Sigmoid colon (tissue), 7 donors: ENCODE results near the gene DOCK11. TPM values are rescaled to one million over a fixed set of nuclear protein-coding genes. Genes with fewer than 3 reads are reported as not detected.
"Not testable (repeated sequence)": the region's sequence is repeated elsewhere in the genome, so short reads cannot be mapped to it uniquely, and the experiment has no call there.

Source experiments
- DNase-seq: peaks from one replicate; pipeline ENCODE4 v3.0.0-alpha.2; 2019
- H3K27ac ChIP-seq, 4 donors: fragments of 200-600 bp; sonication (generic); one replicate each; pipeline ENCODE4 v1.5.1; 2016 to 2019; ENCODE audit warnings: mild to moderate bottlenecking in 1 of 4
- H3K27me3 ChIP-seq, 3 donors: fragments of 200-600 bp; sonication (generic); one replicate each; pipeline ENCODE4 v1.5.1; 2019; ENCODE audit warnings: mild to moderate bottlenecking in 1 of 3
- H3K36me3 ChIP-seq, 4 donors: fragments of 200-600 bp; sonication (generic); one replicate each; pipeline ENCODE4 v1.5.1; 2016 to 2019
- H3K4me1 ChIP-seq, 4 donors: fragments of 200-600 bp; sonication (generic); one replicate each; pipeline ENCODE4 v1.5.1; 2017 to 2019
- H3K4me3 ChIP-seq, 4 donors: fragments of 200-600 bp; sonication (generic); one replicate each; pipeline ENCODE4 v1.5.1; 2017 to 2019; ENCODE audit warnings: mild to moderate bottlenecking in 2 of 4, moderate library complexity in 1 of 4
- H3K9me3 ChIP-seq, 4 donors: fragments of 200-600 bp in 3 of 4; sonication (generic) in 3 of 4; one replicate each; pipeline versions ENCODE4 v1.5.1 to v1.6.1; 2013 to 2019
- CTCF ChIP-seq, 4 experiments: fragments of 450-650 bp in 3 of 4; fragments of 200-600 bp in 1 of 4; IDR thresholded peaks; one replicate each; pipeline ENCODE4 v1.5.1; 2016 to 2019; ENCODE audit warnings: antibody characterized with exemption in 4 of 4, mild to moderate bottlenecking in 3 of 4, moderate library complexity in 2 of 4
- EP300 ChIP-seq, 4 donors: sonication (generic); formaldehyde crosslinking; IDR thresholded peaks; one replicate each; pipeline ENCODE4 v1.6.1; 2017; ENCODE audit warnings: antibody characterized with exemption in 4 of 4
- POLR2A ChIP-seq, 2 donors: fragments of 450-650 bp; IDR thresholded peaks; one replicate each; pipeline ENCODE4 v1.6.1; 2016; ENCODE audit warnings: antibody characterized with exemption in 2 of 2, mild to moderate bottlenecking in 2 of 2, moderate library complexity in 2 of 2
- POLR2AphosphoS5 ChIP-seq, 4 donors: sonication (generic); formaldehyde crosslinking; IDR thresholded peaks; one replicate each; pipeline ENCODE4 v1.6.1; 2017; ENCODE audit warnings: antibody characterized with exemption in 4 of 4
- WGBS, 2 donors: extraction: QIAGEN DNeasy Blood & Tissue Kit; methylation state at CpG; one replicate each; pipeline ENCODE4 v1.1.7; 2013; 5-methylcytosine and 5-hydroxymethylcytosine counted together
- intact Hi-C: fragments of 100-400 bp; cut with DNase I; formaldehyde crosslinking; loops from one replicate; pipeline ENCODE4 v1.15.1; 2023
- polyA plus RNA-seq, 3 donors: library from polyadenylated mRNA; stranded (reverse); fragments of 200-250 nt; gene quantifications; one replicate each; pipeline ENCODE4 v1.2.3, GENCODE V29; 2013
- total RNA-seq, 4 donors: library from RNA; depleted of rRNA; stranded (reverse); fragments of >200 nt; gene quantifications; one replicate each; pipeline ENCODE4 v1.1.0, GENCODE V29; 2016
- donor health status: healthy with polysubstance abuse.
- donor health status: Bipolar disorder and iron deficiency.
- donor health status: healthy.

DOCK11 gene
- total and polyA plus RNA-seq, 7 donors = 3.2 to 54.6 (median 40.7) TPM

DNA sequence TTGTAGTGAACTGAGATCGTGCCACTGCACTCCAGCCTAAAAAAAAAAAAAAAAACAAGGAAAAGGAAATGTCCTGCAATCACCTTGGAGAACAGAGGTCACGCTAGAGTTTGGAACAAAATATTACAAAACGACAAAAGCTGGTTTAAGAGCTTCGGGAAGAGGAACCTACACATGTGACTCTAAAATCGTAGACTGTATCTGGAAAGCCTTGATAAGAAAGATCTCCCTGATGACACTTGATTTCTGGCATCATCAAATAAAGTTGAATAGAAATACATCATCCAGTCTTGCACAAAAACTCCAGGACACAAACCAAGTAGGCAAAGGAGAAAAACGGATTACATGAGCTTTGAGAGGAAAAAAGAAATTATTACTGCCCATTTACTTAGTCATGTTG is 31.1 kb upstream of the DOCK11 start:
- H3K27me3 ChIP-seq = no peaks in the 10 kb centered on the region
- WGBS, 2 donors = 60 to 80% methylated on average over 6 of the region's 6 CpGs

DNA sequence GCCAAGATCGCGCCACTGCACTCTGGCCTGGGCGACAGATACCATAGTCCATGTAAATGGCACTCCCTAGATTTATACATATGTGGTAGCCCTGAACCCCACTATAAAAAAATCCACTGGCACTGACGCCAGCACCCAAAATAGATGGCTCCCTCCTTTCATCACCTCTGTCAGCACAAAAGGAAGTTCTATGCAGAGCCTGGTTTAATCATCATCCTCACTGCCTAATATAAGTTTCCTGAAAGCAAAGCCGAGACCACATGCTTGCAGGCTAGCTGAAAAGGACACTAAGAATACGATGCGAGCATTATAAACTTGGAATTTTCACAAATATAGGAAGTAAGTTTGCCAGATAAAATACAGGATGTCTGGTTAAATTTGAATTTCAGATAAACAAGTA is 27.5 kb upstream of the DOCK11 start:
- H3K4me3 ChIP-seq = no peak overlapping the region
- intact Hi-C loops = no loop called here
- H3K36me3 ChIP-seq = no peaks in the 10 kb centered on the region
- TF ChIP-seq POLR2A (IDR thresholded peaks at IDR 0.05) (no peak), POLR2AphosphoS5 (IDR thresholded peaks at IDR 0.05) (no peak), CTCF (IDR thresholded peaks at IDR 0.05) (no peak), EP300 (IDR thresholded peaks at IDR 0.05) (no peak)
- H3K4me1 ChIP-seq = no peaks in the 10 kb centered on the region
- DNase-seq = no peak
- no peak overlapping the region for H3K27ac ChIP-seq
- peaks cover 0 to 6% (median 0%) of the 10 kb centered on the region in 4 donors for H3K9me3 ChIP-seq
- no peaks in the 10 kb centered on the region for H3K27me3 ChIP-seq
- WGBS, 2 donors = 65 to 82% methylated on average over 7 of the region's 7 CpGs

More for the DNA sequence above, 31.1 kb upstream of the DOCK11 start:
- DNase-seq = no peak
- Histone ChIP-seq H3K4me1 (no peaks in the 10 kb centered on the region), H3K36me3 (no peaks in the 10 kb centered on the region), H3K4me3 (no peak overlapping the region), H3K9me3 (no peaks in the 10 kb centered on the region), H3K27ac (no peak overlapping the region)
- intact Hi-C loops = no loop called here
- TF ChIP-seq POLR2A (IDR thresholded peaks at IDR 0.05) (no peak), CTCF (IDR thresholded peaks at IDR 0.05) (no peak), EP300 (IDR thresholded peaks at IDR 0.05) (no peak), POLR2AphosphoS5 (IDR thresholded peaks at IDR 0.05) (no peak)

- intact Hi-C loops, DNase-seq, H3K27ac ChIP-seq, H3K9me3 ChIP-seq, H3K4me3 ChIP-seq, H3K36me3 ChIP-seq, H3K4me1 ChIP-seq, H3K27me3 ChIP-seq: not testable (repeated sequence)
- WGBS, 2 donors = 96 to 97% methylated on average over 5 of the region's 5 CpGs
Measured at GRCh38 chrX:118470721-118471347, 24.8 kb upstream of the DOCK11 start.

DNA sequence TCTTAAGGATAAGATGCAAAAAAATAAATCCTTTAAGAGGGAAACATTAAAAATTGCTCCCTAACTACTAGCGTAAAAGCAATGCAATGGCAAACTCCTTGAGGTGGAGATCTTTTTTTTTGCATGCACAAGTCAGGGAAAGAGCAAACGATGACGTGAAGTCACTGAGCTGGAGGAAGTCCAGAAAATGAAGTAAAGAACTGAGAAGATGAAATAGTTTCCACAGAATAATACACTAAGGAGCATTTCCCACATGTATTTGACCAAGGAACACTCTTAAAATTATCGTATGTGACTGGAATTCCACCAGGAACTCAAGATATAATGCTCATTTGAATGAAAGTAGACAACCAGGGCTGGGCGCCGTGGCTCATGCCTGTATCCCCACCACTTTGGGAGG is 21.0 kb upstream of the DOCK11 start:
- Histone ChIP-seq H3K4me1 (no peaks in the 10 kb centered on the region), H3K27ac (no peak overlapping the region), H3K9me3 (peaks cover 0 to 6% (median 0%) of the 10 kb centered on the region in 4 donors), H3K27me3 (no peaks in the 10 kb centered on the region), H3K36me3 (no peaks in the 10 kb centered on the region), H3K4me3 (no peak overlapping the region)
- WGBS, 2 donors = 67 to 80% methylated on average over 6 of the region's 6 CpGs
- DNase-seq = no peak
- intact Hi-C loops = no loop called here
- TF ChIP-seq EP300 (IDR thresholded peaks at IDR 0.05) (no peak), POLR2AphosphoS5 (IDR thresholded peaks at IDR 0.05) (no peak), CTCF (IDR thresholded peaks at IDR 0.05) (no peak), POLR2A (IDR thresholded peaks at IDR 0.05) (no peak)

DNA sequence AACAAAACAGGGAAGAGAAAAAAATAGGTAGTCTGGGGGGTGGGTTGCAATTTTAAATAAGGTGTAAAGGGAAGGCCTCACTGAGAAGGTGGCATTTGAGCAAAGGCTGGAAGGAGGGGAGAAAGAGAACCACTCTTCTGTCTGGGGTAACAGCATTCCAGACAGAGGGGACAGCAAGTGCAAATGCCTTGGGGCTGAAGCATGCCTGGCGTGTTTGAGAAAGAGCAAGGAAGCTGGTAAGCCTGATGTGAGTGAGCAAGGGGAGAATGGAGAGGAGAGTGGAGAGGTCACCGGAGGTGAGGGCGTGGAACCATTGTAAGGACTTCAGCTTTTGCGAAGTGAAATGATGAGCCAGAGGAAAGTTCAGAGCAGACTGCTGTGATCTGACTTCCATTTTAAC is 19.7 kb upstream of the DOCK11 start:
- WGBS, 2 donors = 88 to 89% methylated on average over 4 of the region's 4 CpGs
- TF ChIP-seq POLR2A (IDR thresholded peaks at IDR 0.05) (no peak), EP300 (IDR thresholded peaks at IDR 0.05) (no peak), POLR2AphosphoS5 (IDR thresholded peaks at IDR 0.05) (no peak)
- no peak for DNase-seq
- no peaks in the 10 kb centered on the region for H3K27me3 ChIP-seq
- H3K4me3 ChIP-seq = no peak overlapping the region
- no peaks in the 10 kb centered on the region for H3K4me1 ChIP-seq
- no peaks in the 10 kb centered on the region for H3K36me3 ChIP-seq
- intact Hi-C loops = no loop called here
- no peak overlapping the region for H3K27ac ChIP-seq
- H3K9me3 ChIP-seq = peaks cover 0 to 4% (median 0%) of the 10 kb centered on the region in 4 donors

DNA sequence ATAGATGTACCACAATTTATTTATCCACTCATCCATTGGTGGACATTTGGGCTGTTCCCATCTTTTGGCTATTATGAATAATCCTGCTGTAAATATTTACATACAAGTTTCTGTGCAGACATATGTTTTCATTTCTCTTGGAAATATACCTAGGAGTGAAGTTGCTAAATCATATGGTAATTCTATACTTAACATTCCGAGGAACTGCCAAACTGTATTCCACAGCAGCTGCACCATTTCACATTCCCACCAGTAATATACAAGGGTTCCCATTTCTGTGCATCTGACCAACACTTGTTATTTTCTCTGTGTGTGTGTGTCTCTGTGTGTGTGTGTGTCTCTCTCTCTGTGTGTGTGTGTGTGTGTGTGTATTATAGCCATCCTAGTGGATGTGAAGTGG is 15.4 kb upstream of the DOCK11 start:
- Histone ChIP-seq H3K27me3 (no peaks in the 10 kb centered on the region), H3K9me3 (no peaks in the 10 kb centered on the region), H3K4me1 (no peaks in the 10 kb centered on the region), H3K36me3 (no peaks in the 10 kb centered on the region), H3K27ac (no peak overlapping the region), H3K4me3 (no peak overlapping the region)
- WGBS, 2 donors = 85 to 86% methylated on average over 1 of the region's 1 CpG
- DNase-seq = no peak
- TF ChIP-seq POLR2A (IDR thresholded peaks at IDR 0.05) = no peak
- no peak for TF ChIP-seq EP300 (IDR thresholded peaks at IDR 0.05)
- TF ChIP-seq CTCF (IDR thresholded peaks at IDR 0.05) = no peak
- no peak for TF ChIP-seq POLR2AphosphoS5 (IDR thresholded peaks at IDR 0.05)
- intact Hi-C loops = no loop called here

DNA sequence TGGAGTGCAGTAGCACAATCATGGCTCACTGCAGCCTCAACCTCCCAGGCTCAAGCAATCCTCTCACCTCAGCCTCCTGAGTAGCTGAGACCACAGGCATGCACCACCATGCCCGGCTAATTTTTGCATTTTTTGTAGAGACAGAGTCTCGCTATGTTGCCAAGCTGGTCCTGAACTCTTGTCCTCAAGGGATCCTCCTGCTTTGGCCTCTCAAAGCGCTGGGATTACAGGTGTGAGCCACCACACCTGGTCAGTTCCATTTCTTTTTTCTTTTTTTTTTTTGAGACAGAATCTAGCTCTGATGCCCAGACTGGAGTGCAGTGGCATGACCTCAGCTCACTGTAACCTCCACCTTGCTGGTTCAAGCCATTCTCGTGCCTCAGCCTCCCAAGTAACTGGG is 13.2 kb upstream of the DOCK11 start:
- intact Hi-C loops, H3K36me3 ChIP-seq, H3K4me1 ChIP-seq, DNase-seq, H3K4me3 ChIP-seq, H3K27me3 ChIP-seq, H3K9me3 ChIP-seq, H3K27ac ChIP-seq: not testable (repeated sequence)
- 96 to 97% methylated on average over 4 of the region's 4 CpGs for WGBS, 2 donors
